Measurements from ENCODE around the gene CILP.

CILP gene

GRCh38 chr15:65222891-65223290, 11.6 kb upstream of the CILP start:
- Histone ChIP-seq H3K9me3 (ENCODE audit: insufficient read depth, low read length) (no peaks in the 10 kb centered on the region), H3K9me2 (replicated peaks; ENCODE audit: insufficient read depth, low read length) (no peaks in the 10 kb centered on the region), H3K27ac (ENCODE audit: low read depth, low read length) (no peak overlapping the region), H3K4me3 (ENCODE audit: insufficient read depth, low read length, poor library complexity, severe bottlenecking) (no peak overlapping the region), H3F3A (ENCODE audit: insufficient read depth) (no peaks in the 10 kb centered on the region), H2AFZ (ENCODE audit: low read depth, low read length, severe bottlenecking) (no peak overlapping the region), H3K36me3 (ENCODE audit: low read length) (no peaks in the 10 kb centered on the region), H3K27me3 (ENCODE audit: low read length) (no peaks in the 10 kb centered on the region), H4K20me1 (ENCODE audit: low read depth, low read length) (no peaks in the 10 kb centered on the region), H3K9ac (ENCODE audit: low read length) (no peak overlapping the region), H3K79me2 (ENCODE audit: insufficient read depth, low read length) (no peaks in the 10 kb centered on the region), H3K4me2 (ENCODE audit: low read depth, low read length, poor library complexity, severe bottlenecking) (no peak overlapping the region)
- TF ChIP-seq CTCF (IDR thresholded peaks at IDR 0.05; ENCODE audit: insufficient read depth, low read length, poor library complexity, severe bottlenecking) (no peak), EZH2phosphoT487 (conservative IDR thresholded peaks at IDR 0.05; ENCODE audit: low read length) (no peak)

GRCh38 chr15:65221697-65222096, 10.4 kb upstream of the CILP start:
- H2AFZ ChIP-seq (ENCODE audit: low read depth, low read length, severe bottlenecking): no peak overlapping the region
- no peaks in the 10 kb centered on the region for H3K9me3 ChIP-seq (ENCODE audit: insufficient read depth, low read length)
- no peak overlapping the region for H3K4me2 ChIP-seq (ENCODE audit: low read depth, low read length, poor library complexity, severe bottlenecking)
- H3K36me3 ChIP-seq (ENCODE audit: low read length): no peaks in the 10 kb centered on the region
- H3K4me3 ChIP-seq (ENCODE audit: insufficient read depth, low read length, poor library complexity, severe bottlenecking): no peak overlapping the region
- H4K20me1 ChIP-seq (ENCODE audit: low read depth, low read length): no peaks in the 10 kb centered on the region
- no peak for TF ChIP-seq CTCF (IDR thresholded peaks at IDR 0.05; ENCODE audit: insufficient read depth, low read length, poor library complexity, severe bottlenecking)
- no peak for TF ChIP-seq EZH2phosphoT487 (conservative IDR thresholded peaks at IDR 0.05; ENCODE audit: low read length)
- H3F3A ChIP-seq (ENCODE audit: insufficient read depth): no peaks in the 10 kb centered on the region
- no peaks in the 10 kb centered on the region for H3K79me2 ChIP-seq (ENCODE audit: insufficient read depth, low read length)
- no peak overlapping the region for H3K9ac ChIP-seq (ENCODE audit: low read length)
- no peaks in the 10 kb centered on the region for H3K27me3 ChIP-seq (ENCODE audit: low read length)
- H3K27ac ChIP-seq (ENCODE audit: low read depth, low read length): no peak overlapping the region
- no peaks in the 10 kb centered on the region for H3K9me2 ChIP-seq (replicated peaks; ENCODE audit: insufficient read depth, low read length)

GRCh38 chr15:65219137-65219536, 7.9 kb upstream of the CILP start:
- no peaks in the 10 kb centered on the region for H3K9me3 ChIP-seq (ENCODE audit: insufficient read depth, low read length)
- no peaks in the 10 kb centered on the region for H3K27me3 ChIP-seq (ENCODE audit: low read length)
- H3K4me3 ChIP-seq (ENCODE audit: insufficient read depth, low read length, poor library complexity, severe bottlenecking): no peak overlapping the region
- H2AFZ ChIP-seq (ENCODE audit: low read depth, low read length, severe bottlenecking): no peak overlapping the region
- no peaks in the 10 kb centered on the region for H3K9me2 ChIP-seq (replicated peaks; ENCODE audit: insufficient read depth, low read length)
- no peaks in the 10 kb centered on the region for H3K36me3 ChIP-seq (ENCODE audit: low read length)
- H3F3A ChIP-seq (ENCODE audit: insufficient read depth): no peaks in the 10 kb centered on the region
- no peak overlapping the region for H3K4me2 ChIP-seq (ENCODE audit: low read depth, low read length, poor library complexity, severe bottlenecking)
- H3K9ac ChIP-seq (ENCODE audit: low read length): no peak overlapping the region
- H4K20me1 ChIP-seq (ENCODE audit: low read depth, low read length): no peaks in the 10 kb centered on the region
- no peak overlapping the region for H3K27ac ChIP-seq (ENCODE audit: low read depth, low read length)
- TF ChIP-seq EZH2phosphoT487 (conservative IDR thresholded peaks at IDR 0.05; ENCODE audit: low read length) (no peak), CTCF (IDR thresholded peaks at IDR 0.05; ENCODE audit: insufficient read depth, low read length, poor library complexity, severe bottlenecking) (no peak)
- H3K79me2 ChIP-seq (ENCODE audit: insufficient read depth, low read length): no peaks in the 10 kb centered on the region

All from SU-DHL-6 (cell line).